OCI-LY7 (cell line): Measurements from ENCODE around the gene LRRC23.

Experiments
- EZH2phosphoT487 ChIP-seq: fragments of 200-600 bp; sonication (generic); IDR thresholded peaks from 2 replicates; pipeline ENCODE4 v1.6.1; 2018; ENCODE audit warnings: low read depth, borderline replicate concordance, mild to moderate bottlenecking, mixed run types, antibody characterized with exemption, low read length, moderate library complexity, mixed read lengths
- TF ChIP-seq, protein P1 (sequence below): fragments of 200-600 bp; sonication (generic); conservative IDR thresholded peaks from 2 replicates; pipeline ENCODE4 v1.5.1; 2014; ENCODE audit warnings: mild to moderate bottlenecking, antibody characterized with exemption, low read length, moderate library complexity, mixed read lengths

DNA sequence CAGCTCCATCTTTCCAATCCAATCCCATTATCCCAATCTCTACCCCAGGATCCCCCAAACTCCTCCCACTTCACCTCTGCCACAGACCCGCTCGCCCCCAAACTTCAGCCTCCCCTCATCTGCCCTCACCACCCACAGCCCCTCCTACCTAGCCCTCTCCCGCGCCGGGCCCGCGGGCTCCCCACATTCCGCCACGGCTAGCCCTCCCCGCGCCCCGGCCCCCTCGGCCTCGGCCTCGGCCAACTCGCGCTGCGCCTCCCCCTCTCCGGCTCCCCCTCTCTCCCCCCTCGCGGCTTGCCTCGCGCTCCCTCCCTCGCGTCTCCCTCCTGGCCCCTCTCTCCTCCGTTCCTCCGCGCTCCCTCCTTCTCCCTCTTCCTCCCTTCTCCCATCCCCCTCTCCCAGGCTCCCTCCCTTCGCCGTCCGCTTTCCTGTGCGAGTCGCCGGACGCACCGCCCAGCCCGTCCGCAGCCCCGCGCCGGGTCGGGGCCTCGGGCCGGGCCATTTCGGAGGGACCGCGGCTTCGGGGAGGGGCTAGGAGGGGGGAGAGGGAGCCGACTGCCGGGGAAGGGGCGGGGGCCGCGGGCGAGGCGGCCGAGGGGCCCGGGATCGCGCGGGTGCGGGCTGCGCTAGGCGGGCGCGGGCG is 22.9 kb downstream of the LRRC23 start, which contains the start of gene ATN1:
- TF ChIP-seq, protein P1, sequence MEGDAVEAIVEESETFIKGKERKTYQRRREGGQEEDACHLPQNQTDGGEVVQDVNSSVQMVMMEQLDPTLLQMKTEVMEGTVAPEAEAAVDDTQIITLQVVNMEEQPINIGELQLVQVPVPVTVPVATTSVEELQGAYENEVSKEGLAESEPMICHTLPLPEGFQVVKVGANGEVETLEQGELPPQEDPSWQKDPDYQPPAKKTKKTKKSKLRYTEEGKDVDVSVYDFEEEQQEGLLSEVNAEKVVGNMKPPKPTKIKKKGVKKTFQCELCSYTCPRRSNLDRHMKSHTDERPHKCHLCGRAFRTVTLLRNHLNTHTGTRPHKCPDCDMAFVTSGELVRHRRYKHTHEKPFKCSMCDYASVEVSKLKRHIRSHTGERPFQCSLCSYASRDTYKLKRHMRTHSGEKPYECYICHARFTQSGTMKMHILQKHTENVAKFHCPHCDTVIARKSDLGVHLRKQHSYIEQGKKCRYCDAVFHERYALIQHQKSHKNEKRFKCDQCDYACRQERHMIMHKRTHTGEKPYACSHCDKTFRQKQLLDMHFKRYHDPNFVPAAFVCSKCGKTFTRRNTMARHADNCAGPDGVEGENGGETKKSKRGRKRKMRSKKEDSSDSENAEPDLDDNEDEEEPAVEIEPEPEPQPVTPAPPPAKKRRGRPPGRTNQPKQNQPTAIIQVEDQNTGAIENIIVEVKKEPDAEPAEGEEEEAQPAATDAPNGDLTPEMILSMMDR = no peak
- TF ChIP-seq EZH2phosphoT487 = peak; percentile 78; the same call in 1 of the 2 replicates
